ENCODE measurements around the gene SLC5A1.

DNA sequence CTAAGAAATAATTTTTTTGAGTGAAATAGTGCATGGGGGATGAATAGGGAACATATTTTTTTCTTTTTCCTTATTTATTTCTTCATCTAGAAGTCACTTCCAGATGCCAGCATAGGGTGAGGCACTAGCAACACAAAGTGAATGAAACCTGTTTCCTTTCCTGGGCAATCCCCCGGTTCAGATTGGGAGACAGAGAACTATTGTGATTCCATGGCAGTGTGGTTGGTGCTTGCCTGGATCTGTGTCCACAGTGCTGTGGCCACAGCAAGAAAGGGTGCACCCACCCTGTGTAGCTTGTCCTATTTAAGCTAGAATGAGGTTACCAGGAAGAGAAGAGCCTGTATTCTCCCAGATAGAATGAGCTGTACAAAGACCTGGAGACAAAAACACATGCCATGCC lies 57.6 kb downstream of the SLC5A1 start:
- TF ChIP-seq, protein P1, sequence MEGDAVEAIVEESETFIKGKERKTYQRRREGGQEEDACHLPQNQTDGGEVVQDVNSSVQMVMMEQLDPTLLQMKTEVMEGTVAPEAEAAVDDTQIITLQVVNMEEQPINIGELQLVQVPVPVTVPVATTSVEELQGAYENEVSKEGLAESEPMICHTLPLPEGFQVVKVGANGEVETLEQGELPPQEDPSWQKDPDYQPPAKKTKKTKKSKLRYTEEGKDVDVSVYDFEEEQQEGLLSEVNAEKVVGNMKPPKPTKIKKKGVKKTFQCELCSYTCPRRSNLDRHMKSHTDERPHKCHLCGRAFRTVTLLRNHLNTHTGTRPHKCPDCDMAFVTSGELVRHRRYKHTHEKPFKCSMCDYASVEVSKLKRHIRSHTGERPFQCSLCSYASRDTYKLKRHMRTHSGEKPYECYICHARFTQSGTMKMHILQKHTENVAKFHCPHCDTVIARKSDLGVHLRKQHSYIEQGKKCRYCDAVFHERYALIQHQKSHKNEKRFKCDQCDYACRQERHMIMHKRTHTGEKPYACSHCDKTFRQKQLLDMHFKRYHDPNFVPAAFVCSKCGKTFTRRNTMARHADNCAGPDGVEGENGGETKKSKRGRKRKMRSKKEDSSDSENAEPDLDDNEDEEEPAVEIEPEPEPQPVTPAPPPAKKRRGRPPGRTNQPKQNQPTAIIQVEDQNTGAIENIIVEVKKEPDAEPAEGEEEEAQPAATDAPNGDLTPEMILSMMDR (IDR thresholded peaks at IDR 0.05; ENCODE audit: low read depth, low read length, poor library complexity, severe bottlenecking): no peak
- no peak for TF ChIP-seq EZH2phosphoT487 (IDR thresholded peaks at IDR 0.05; ENCODE audit: borderline replicate concordance, low read length)
